ENCODE measurements around the gene SLC10A7.

The SLC10A7 gene

DNA sequence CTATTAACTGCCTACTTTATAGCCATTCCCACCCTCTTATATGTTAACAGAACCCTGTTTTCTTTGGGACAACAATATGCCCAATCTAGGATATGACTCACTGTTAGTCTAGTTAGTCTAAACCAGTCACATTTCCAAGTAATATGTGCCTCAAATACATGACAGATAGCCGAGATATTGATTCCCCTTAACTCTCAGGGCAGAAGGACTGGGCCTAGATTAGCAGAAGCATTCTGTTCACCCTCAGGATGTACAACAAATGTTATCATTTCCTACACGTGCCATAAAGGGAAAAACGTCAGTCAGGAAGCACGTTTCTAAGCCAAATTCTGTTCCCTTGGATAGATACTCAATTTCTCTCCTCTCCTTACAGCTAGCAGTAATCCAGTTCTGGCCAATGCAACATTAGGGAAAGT is 114.1 kb downstream of the SLC10A7 start:
- DNase-seq, result no peak

DNA sequence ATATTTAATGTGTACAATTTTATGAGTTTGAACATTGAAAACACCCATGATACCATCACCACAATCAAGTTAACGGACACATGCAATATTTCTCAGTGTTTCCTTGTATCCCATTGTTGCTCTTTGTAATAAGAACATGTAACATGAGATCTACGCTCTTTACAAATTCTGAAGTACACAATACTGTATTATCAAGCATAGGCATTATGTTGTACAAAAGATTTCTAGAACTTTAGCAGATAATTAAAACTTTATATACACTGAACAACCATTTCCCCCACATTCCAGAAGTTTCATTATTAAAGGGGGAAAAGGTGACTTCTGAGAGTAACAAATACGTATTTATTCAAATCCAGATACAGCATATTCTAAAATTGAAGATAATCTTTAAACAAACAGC is 114.5 kb downstream of the SLC10A7 start:
- Histone ChIP-seq H3K9me3 (no peaks in the 10 kb centered on the region), H3K36me3 (no peaks in the 10 kb centered on the region), H3K4me1 (peaks cover 6% of the 10 kb centered on the region), H3K27me3 (no peaks in the 10 kb centered on the region), H3K4me3 (ENCODE audit: low read depth, low read length) (no peak overlapping the region)
- no peak for DNase-seq
- TF ChIP-seq, protein P1, sequence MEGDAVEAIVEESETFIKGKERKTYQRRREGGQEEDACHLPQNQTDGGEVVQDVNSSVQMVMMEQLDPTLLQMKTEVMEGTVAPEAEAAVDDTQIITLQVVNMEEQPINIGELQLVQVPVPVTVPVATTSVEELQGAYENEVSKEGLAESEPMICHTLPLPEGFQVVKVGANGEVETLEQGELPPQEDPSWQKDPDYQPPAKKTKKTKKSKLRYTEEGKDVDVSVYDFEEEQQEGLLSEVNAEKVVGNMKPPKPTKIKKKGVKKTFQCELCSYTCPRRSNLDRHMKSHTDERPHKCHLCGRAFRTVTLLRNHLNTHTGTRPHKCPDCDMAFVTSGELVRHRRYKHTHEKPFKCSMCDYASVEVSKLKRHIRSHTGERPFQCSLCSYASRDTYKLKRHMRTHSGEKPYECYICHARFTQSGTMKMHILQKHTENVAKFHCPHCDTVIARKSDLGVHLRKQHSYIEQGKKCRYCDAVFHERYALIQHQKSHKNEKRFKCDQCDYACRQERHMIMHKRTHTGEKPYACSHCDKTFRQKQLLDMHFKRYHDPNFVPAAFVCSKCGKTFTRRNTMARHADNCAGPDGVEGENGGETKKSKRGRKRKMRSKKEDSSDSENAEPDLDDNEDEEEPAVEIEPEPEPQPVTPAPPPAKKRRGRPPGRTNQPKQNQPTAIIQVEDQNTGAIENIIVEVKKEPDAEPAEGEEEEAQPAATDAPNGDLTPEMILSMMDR (IDR thresholded peaks at IDR 0.05; ENCODE audit: low read depth, low read length), result no peak

More for the DNA sequence above, 114.1 kb downstream of the SLC10A7 start:
- no peaks in the 10 kb centered on the region for H3K36me3 ChIP-seq
- H3K4me1 ChIP-seq, result peaks cover 9% of the 10 kb centered on the region
- no peaks in the 10 kb centered on the region for H3K9me3 ChIP-seq
- H3K27me3 ChIP-seq, result no peaks in the 10 kb centered on the region
- no peak overlapping the region for H3K4me3 ChIP-seq (ENCODE audit: low read depth, low read length)
- TF ChIP-seq, protein P1 (IDR thresholded peaks at IDR 0.05; ENCODE audit: low read depth, low read length), result no peak

DNA sequence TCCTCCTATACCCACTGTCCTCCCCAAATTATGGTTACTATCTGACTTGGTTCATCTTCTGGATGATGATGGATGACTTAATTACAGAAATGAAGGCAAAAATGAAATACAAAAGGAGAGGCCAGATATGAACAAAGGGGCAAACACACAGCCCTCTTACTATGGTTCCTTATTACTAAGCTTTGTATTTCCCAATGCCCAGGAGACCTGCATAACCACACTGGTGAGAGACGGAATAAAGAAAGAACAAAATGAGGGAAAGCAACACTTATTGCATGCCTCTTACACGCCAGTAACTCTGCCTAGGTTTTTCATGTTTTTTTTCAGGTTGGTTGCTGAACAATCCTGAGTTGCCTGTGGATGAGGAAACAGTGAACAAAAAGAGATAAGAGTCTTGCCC is 120.5 kb downstream of the SLC10A7 start:
- H3K27me3 ChIP-seq, result no peaks in the 10 kb centered on the region
- TF ChIP-seq, protein P1 (IDR thresholded peaks at IDR 0.05; ENCODE audit: low read depth, low read length), result no peak
- no peak for DNase-seq
- no peaks in the 10 kb centered on the region for H3K9me3 ChIP-seq
- peaks cover 11% of the 10 kb centered on the region for H3K4me1 ChIP-seq
- no peaks in the 10 kb centered on the region for H3K36me3 ChIP-seq
- no peak overlapping the region for H3K4me3 ChIP-seq (ENCODE audit: low read depth, low read length)

DNA sequence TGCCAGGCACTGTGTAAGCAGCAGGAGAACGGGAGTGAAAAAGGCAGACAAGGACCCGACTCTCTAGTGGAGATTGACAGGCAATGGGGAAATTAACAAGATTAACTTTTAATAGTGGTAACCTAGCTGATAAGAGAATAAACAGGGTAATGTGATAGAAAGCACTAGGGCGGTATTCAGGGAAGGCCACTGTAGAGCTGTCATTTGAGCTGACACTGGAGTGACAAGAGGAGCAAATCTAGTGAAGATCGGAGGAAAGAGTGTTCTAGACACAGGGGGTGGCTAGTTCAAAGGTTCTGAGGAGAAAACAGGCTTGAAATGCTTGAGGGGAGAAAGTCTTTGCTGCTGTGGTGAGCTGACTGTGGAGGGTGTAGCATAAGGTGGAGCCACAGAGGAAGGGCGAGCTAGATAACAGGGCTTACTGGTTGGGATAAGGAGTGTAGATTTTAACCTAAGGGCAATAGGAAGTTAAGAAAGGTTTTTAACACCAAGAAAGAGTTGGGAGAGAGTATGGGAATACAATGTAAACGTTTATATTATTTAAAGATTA is 122.8 kb downstream of the SLC10A7 start:
- Histone ChIP-seq H3K4me3 (ENCODE audit: low read depth, low read length) (no peak overlapping the region), H3K4me1 (0 out of 2 replicates have a peak, but pooled peaks cover 7% of the 10 kb centered on the region), H3K9me3 (no peaks in the 10 kb centered on the region), H3K36me3 (no peaks in the 10 kb centered on the region), H3K27me3 (no peaks in the 10 kb centered on the region)
- TF ChIP-seq, protein P1 (IDR thresholded peaks at IDR 0.05; ENCODE audit: low read depth, low read length), result no peak
- no peak for DNase-seq

DNA sequence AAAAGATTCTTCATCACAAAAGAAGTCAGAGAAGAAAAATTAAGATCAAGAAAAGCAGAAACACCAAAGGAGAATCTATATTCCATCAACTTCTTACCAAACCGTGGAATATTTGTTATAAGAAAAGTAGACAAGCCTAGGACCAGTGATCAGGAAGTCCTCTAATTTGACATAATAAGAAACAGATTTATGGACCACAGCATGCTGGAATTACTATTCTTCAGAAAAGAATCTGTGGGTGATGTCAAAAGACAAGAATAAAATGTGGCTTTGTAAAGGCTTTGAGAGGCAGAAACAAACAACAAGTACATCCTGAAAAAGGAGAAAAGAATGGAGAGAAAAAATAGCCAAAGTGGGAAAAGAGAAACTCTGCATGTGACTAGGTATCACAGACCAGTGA is 123.3 kb downstream of the SLC10A7 start:
- TF ChIP-seq, protein P1 (IDR thresholded peaks at IDR 0.05; ENCODE audit: low read depth, low read length), result no peak
- 0 out of 2 replicates have a peak, but pooled peaks cover 7% of the 10 kb centered on the region for H3K4me1 ChIP-seq
- H3K36me3 ChIP-seq, result no peaks in the 10 kb centered on the region

DNA sequence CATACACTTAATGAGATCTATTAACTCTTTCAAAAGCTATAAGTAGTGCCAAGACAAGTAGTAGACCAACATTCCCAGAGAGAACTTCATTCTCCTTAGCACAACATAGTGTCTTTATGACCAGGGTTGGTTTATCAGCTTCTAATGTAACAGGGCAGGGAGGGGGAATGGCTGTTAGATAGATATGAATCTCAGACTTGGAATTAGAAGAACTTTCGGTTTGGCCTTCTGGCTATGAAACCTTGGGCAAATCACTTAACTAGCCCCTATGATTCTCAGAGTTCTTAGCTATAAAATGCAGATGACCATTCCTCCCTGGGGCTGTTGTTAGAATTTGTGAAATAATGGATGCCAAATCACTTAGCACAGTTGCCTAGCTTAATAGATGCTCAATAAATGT is 132.2 kb downstream of the SLC10A7 start:
- H3K4me3 ChIP-seq (ENCODE audit: low read depth, low read length), result no peak overlapping the region

More for the DNA sequence above, 123.3 kb downstream of the SLC10A7 start:
- Histone ChIP-seq H3K9me3 (no peaks in the 10 kb centered on the region), H3K4me3 (ENCODE audit: low read depth, low read length) (no peak overlapping the region), H3K27me3 (no peaks in the 10 kb centered on the region)
- no peak for DNase-seq

More for the DNA sequence above, 132.2 kb downstream of the SLC10A7 start:
- no peaks in the 10 kb centered on the region for H3K9me3 ChIP-seq
- H3K4me1 ChIP-seq, result no peaks in the 10 kb centered on the region
- no peaks in the 10 kb centered on the region for H3K27me3 ChIP-seq
- TF ChIP-seq, protein P1 (IDR thresholded peaks at IDR 0.05; ENCODE audit: low read depth, low read length), result no peak
- no peak for DNase-seq
- no peaks in the 10 kb centered on the region for H3K36me3 ChIP-seq
